Stimulated activated CD4-positive, alpha-beta T cell treated with anti-CD3 and anti-CD28 coated beads, Interleukin-12 subunit alpha, Interleukin-12 subunit beta, amount 100 ng/mL, for 4 hours (primary cell): ENCODE data around the gene CAMTA1.

Experiments used
- DNase-seq: peaks from one replicate; pipeline ENCODE4 v3.0.0-alpha.2; 2020

Gene CAMTA1

DNA sequence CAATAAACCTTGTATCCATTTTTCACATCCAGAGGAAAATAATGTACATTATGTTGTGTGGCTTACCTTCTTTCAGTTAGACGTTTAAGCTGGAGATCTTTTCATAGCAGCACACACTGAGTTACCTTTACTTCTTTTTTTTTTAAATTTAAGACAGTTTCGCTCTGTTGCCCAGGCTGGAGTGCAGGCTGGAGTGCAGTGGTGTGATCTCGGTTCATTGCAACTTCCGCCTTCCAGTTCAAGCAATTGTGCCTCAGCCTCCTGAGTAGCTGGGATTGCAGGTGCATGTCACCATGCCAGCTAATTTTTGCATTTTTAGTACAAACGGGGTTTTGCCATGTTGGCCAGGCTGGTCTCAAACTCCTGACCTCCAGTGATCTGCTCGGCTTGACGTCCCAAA lies 7.4 kb upstream of the CAMTA1 start:
- no peak for DNase-seq

DNA sequence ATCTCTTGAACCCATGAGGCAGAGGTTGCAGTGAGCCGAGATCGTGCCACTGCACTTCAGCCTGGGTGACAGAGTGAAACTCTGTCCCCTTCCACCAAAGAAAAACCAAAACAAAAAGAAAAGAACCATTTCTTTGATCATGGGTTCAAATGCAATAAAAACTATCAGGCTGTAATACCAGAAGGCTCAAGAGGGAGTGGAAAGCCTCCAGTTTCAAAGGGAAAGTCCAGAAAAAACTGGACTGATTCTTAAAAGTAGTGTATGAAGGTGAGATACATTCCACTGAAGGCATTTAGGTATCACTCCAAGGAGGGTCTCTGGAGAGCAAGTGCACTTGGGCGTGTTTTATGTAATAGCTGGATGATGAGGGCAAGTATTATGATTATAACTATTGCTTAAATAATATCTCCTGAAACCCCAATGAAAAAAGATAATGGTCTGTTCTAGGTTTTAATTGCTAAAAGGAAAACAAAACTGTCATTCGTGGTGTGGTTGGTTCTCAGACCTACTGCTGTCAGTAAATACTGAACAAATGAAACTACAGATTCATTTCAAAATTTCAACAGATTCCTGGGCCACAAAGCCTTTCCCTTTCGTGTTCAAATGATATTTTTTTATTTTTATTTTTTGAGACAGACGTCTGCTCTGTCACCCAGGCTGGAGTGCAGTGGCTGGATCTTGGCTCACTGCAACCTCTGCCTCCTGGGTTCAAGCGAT lies 6.0 kb upstream of the CAMTA1 start:
- DNase-seq: no peak

DNA sequence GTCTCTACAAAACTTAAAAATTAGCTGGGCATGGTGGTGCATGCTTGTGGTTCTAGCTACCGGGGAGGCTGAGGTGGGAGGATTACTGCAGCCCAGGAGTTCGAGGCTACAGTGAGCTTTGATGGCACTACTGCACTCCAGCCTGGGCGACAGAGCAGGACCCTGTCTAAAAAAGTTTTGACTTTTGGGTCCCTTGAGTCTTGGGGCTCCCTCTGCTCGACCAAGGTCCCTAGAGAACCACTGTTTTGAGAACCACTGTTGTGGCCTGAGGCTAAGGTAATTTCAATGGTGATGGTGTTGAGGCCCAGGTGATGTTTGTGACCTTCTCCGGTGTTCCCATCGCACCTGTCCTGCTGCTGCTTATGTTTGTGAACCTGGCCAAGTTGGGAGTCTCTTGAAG lies 3.1 kb upstream of the CAMTA1 start:
- DNase-seq: no peak

DNA sequence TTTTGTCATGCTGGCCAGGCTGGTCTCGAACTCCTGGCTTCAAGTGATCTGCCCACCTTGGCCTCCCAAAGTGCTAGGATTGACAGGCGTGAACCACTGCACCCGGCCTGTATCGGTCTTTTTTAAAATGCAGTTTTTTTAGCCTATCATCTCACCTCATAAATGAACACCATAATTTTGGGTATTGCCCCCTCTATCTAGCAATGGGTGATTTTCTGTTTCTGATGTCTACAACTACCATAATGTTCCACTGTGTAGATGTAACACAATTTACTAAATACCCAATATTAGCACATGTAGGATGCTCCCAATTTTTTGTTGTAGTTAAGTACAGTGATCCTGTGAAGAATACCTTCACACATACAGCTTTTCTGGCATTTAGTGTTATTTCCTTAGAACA lies 2.0 kb upstream of the CAMTA1 start:
- DNase-seq: no peak

DNA sequence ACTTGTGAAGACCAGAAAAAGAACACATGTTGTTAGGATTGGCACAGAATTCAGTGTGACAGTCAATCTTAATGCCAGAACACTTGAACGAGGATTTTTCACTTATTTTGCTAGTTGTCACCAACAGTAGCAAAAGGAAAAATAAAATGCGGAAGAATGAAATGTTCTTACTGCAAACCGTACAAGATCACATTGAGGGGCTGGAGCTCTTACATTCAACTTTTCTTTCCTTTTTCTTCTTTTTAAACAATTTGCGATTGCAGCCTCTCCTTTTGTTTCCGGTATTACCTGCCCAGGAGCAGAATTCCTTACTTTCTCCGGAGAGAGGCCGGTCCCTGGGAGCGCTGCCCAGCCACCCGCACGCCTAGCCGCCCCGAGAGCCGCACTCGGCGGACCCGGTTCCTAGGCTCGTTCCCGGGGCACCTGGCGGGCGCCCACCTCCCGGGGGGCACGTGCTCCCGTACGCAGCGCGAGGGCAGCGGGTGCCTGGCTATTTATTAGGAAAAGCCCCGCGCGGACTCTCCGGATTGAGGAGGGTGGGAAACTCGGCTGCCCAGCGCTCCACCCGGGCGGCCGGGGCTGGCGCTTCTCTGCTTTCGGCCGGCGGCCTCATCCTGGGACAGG lies 1.2 kb upstream of the CAMTA1 start:
- DNase-seq: no peak

DNA sequence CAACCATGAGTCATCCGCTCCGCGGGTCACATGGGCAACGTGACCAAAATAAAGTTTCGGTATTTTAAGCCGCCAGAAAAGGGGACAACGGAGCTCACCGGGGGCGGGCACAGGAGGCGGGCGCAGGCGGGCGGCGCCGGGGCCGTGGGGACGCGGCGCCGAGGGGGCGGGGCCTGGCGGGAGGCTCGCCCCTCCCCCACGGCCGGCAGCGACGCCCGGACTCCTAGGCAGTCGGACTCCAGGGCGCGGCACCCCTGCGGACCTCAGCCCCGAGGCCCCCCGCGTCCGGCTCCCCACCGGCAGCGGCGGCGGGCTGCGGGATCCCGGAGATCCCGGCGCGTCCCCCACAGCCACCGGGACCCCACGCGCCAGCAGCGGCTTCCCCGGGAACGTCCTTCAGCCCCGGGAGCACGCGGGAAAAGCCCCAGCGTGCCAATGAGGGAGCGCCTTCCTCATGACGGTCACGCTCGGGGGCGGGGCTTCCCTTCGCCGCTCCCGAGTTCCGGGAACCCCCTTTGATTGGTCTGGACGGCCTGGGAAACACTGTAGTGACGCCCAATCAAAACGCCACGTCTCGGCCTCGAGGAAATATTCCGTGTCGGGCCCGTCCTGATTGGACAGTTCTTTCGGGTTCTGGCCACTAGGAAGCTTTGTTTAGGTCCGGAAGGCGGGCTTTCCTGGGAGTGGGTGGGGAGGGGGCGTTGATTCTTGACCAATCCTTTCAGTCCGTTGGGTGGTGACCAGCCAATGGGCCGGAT lies 515 bp upstream of the CAMTA1 start:
- peak; percentile 97 for DNase-seq

DNA sequence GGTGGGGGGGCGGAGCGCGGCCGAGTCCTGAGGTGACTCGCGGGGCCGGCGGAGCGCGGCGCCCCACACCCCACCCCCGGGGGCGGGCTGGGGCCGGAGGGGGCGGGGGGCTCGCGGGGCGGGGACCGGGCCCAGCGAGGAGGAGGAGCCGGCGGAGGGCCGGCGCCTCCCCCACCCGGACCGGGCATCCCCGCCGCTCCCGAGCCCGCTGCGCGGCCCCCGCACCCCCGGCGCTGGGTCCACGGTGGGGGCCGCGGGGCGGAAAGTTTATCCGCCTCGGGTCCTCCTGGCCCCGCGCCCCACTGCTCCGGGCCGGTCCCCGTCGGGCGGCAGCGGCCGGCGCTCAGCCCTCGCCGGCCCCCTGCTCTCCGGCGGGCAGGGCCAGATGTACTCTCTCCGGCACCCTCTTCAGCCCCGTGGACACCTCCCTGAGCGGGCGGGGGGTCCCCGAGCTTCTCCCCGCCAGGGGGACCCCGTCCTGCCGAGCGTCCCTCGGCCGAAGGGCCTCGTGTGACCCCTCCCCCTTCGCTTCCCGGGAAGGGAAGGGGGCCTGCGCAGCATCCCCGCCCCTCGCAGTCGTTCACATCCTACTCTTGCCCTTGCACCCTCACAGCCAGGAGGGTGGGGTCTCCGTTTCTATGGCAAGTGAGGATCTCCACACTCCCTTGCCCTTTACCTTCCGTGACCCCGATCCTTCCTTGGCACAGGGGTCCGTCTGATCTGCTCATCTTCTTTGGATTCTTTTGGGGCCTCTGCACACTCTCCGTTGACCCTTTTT lies 663 bp downstream of the CAMTA1 start:
- peak; percentile 45 for DNase-seq

DNA sequence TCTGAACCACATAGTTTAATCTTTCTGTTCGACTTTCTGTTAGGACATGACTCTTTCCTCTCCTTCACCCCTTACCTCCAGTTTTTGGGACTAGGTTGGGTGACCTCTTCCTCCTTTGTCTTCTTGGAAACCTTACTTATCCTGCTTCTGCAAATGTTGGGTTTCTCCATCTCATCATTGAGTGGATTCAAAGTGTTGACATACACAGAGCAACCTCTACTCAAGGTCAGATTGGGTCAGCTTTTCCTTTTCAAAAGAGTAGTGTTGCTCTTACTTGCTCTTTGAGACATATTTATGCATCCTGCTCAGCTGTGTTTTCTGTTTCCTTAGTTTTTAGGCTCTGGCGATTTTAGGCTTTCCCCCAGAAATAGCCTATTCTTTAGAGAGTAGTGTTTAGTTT lies 3.7 kb downstream of the CAMTA1 start:
- no peak for DNase-seq

DNA sequence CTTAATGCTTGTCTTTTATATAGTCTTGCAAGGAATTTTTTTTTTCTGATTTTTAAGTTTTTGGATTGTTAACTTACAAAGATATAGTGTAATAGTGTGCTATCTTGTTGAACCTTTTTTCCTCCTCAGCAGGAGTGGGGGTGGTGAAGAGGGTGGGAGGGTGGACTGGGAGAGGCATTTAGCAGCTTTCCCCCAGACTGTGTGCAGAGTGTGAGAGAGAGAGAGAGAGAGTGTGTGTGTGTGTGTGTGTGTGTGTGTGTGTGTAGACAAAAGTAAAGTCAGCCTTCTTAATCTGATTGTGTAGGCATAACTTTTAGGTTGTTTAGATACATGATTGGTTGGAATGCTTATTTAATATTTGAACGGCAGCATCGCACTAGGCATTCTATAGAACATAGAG lies 4.9 kb downstream of the CAMTA1 start:
- no peak for DNase-seq

DNA sequence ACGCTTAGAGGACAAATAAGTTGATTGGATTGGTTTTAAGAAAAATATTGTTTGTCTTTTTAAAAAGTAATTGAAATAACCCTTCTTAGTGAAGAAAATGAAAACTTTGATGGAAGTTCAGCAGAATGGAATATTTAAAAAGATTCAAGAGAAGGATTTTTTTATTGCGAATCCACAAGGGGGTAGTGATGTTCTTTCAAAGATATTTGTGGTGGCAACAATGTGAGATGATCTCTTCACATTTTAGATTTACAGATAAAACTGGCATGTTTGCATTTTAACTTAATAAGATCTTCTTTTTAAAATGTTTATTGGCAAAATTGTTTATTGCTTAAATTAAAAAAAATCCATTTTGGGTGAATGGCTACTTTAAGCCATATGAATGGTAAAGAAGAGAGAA lies 8.9 kb downstream of the CAMTA1 start:
- DNase-seq: no peak

DNA sequence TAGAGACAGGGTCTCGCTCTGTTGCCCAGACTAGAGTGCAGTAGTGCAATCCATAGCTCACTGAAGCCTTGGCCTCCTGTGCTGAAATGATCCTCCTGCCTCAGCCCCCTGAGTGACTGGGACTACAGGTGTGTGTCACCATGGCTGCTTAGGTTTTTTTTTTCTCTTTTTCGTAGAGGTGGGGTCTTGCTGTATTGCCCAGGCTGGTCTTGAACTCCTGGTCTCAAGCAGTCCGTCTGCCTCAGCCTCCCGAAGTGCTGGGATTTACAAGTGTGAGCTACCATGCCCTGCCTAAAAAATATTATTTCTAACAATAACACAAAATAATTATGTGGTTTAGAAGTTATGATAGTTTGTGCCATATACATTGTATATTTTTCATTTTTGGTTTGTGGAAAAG lies 9.9 kb downstream of the CAMTA1 start:
- DNase-seq: no peak

DNA sequence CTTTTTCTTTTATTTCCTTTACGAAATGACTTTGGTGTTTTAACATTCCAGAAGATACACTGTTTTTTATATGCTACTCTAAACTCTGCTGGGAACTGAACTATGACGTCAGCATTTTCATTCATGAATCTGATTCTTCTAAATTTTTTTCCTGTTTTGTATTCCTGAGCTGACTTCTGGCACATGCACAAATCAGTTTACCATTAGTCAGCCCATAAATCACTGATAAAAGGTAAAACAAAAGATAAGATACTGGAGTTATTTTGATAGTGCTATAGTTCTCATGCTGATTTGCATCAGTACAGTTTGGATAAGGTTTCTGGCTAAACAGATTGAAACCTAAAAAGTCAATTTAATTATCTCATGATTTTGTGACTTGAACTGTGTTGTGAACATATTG lies 10.4 kb downstream of the CAMTA1 start:
- no peak for DNase-seq

DNA sequence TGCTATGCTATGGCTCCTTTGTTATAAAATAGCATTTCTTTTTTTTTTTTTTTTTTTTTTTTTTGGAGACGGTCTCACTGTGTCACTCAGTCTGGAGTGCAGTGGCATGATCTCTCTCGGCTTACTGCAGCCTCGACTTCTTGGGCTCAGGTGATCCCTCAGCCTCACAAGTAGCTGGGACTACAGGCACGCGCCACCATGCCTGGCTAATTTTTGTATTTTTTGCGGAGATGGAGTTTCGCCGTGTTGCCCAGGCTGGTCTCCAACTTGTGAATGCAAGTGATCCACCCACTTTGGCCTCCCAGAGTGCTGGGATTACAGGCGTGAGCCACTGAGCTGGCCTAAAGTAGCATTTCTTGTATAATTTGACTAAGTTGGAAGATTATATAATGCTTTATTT lies 10.8 kb downstream of the CAMTA1 start:
- DNase-seq: no peak

DNA sequence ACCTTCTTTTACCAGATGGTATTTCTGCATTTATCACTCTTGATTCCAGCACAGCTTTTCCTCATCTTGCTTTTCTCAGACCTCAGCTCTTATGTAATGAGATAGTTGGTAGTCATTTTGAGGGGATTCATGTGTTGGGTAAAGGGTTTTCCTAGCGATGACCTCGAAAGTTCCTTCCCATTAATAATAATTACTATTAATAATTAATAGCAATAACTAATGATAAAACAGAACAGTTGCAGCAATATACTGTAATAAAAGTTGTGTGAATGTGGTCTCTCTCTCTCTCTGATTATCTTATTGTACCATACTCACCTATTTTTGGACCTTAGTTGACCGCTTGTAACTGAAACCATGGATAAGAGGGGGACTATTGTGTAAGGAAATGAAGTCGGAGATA lies 14.2 kb downstream of the CAMTA1 start:
- DNase-seq: no peak

DNA sequence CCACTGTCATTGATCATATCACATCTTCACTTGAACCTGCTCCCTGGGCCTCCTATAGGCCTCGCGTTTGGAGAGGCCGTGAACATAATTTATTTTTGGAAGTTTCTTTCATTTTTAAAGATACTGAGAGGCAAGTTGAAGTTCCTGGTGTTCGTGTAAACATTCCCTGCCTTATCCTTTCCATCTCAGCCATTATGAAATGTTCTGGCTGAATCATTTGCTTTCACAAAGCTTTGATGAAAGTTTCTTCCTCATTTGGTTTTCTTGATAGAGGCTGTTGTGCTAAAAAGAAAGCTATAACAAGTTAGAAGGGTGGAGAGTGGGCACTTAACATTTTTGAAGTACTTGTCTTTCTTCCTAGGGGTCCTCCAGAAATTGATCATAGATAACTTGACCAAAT lies 15.5 kb downstream of the CAMTA1 start:
- DNase-seq: no peak

DNA sequence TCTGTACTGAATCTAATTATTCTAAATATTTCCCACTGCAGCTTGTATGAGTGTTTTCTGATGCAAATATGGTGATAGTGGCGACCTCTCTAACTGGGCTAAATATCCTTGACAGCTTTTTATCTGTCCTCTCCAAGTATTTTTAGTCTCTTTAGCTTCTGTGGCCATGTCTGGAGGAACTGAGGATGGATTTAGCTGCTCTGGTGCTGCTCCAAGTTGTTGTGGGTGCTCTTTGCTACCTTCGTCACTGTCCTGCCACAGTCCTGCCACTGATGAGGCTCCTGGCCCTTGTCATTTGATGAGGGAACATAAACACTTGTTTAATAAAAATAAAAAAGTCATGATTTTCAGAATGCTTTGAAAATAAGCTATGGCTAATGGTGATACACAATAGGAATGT lies 15.9 kb downstream of the CAMTA1 start:
- no peak for DNase-seq

DNA sequence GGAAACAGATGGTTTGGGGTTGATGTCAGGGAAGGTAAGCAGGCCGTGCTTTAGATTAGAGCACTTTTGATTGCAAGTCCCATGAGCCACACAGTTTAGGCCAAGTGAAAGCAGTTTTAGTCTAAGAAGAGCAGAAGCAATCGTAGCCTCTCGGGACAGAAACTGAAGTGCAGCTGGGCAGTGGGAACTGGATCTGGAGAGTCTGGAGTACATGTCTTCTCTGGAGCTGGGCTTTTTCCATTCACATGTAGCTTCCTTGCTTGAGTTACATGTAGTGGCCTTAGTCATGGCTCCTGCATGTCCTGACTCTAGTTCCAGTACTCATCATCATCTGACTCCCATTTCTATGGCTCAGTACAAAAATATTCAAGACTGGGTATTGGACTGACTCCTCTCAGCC lies 16.7 kb downstream of the CAMTA1 start:
- DNase-seq: no peak

DNA sequence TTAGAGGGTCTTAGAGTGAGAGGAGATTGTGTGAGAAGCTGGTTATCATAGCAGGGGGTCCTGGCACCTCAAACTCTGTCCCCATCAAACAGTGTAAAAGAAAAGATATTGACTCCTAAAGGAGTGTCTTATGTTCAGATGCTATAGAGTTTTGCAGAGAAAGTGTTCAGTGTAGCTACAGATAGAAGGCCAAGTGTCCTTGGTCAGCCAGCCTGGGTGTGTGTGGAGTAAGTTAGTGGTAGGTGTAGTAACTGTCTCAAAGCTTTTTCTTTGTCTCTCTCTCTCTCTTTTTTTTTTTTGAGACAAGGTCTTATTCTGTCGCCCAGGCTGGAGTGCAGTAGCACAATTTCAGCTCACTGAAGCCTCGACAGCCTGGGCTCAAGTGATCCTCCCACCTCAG lies 17.2 kb downstream of the CAMTA1 start:
- DNase-seq: no peak

DNA sequence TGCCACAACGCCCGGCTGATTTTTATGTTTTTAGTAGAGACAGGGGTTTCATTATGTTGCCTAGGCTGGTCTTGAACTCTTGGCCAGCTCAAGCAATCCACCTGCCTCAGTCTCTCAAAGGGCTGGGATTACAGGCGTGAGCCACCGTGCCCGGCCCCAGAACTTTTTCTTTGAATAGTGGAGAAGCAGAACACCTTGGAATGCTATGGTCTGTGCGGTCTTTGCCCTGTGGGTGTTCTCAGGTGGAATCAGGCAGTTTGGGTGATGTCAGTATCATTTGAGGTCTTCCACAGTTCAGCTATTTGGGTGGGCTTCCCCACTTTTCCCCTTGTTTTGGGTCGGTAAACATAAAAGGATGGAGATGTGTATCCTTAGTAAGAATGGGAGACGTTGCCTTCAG lies 17.6 kb downstream of the CAMTA1 start:
- DNase-seq: no peak

DNA sequence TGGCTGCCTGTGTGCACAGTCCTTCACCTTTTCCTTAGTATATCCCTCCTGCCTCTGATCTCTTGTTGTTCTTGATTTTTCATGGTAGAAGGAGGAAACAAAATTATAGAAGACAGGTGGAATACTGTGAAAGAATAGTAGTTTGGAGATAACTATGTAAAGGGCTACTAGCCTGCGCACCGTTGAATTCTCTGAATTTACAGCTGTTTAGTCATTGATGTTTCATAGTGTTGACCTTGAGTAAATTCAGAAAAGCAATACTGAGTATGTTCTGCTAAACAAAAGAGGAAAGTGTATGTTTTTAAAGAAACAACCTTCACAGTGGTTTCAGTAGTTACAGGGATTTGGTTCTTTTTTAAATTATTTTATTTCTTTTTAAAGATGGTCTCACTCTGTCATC lies 18.1 kb downstream of the CAMTA1 start:
- no peak for DNase-seq

DNA sequence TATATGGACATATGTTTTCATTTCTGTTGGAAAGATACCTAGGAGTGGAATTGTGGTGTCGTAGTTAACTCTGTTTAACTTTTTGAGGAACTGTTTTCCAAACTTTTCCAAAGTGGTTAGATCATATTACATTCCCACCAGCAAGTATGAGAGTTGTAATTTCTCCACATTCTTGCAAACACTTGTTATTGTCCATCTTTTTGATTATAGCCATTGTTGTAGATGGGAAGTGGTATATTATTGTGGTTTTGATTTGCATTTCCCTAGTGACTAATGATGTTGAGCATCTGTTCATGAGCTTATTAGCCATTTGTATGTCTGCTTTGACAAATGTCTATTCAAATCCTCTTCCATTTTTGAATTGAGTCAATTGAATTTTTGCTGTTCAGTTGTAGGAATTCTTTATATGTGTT lies 19.8 kb downstream of the CAMTA1 start:
- no peak for DNase-seq

DNA sequence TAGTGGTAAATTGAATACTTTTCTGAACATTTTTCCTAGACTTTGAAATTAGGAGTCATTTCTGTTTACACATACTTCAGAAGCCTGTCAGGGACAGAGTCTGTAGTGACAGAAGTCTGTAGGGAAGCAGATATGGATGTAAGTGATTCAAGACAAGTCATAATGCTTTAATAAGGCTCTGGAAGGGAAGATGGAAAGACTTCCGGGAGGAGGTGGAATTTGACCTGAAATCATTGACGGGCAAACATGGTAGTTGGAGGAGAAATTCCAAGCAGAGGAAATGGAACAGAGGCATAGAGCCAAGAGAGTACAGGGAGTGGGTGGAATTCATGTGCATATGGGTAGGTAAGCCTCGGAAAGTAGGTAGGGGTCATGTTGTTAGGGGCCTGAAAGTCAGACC lies 22.5 kb downstream of the CAMTA1 start:
- DNase-seq: no peak

DNA sequence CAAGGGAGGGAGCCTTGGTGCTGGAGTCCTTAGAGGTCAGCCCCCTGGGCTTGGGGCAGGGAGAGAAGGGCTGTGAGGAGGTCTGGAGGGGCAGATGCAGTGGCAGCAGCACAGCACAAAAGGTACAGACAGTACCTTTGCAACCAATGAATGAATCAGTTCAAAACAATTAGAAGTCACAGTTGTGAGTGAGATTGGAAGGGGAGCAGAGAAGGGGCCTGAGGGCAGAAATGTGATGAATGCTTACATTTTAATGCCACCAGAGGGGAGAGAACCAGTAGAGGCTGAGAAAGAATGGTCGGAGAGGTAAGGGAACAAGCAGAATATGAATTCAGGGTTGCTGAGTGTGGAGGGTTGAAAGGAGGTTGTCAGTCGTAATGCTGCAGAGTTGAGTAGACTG lies 24.2 kb downstream of the CAMTA1 start:
- DNase-seq: no peak
